ENCODE results near the gene MPHOSPH10.

MPHOSPH10 gene

GRCh38 chr2:71120195-71120594 is 10.2 kb upstream of the MPHOSPH10 start:
- TF ChIP-seq CTCF (IDR thresholded peaks at IDR 0.05; ENCODE audit: control insufficient read depth, extremely low read depth, insufficient read depth): no peak
- no peak for DNase-seq (ENCODE audit: low read depth)
- H3K4me3 ChIP-seq (ENCODE audit: low read depth, low read length): no peak overlapping the region

- no peak for DNase-seq (ENCODE audit: low read depth)
- TF ChIP-seq CTCF (IDR thresholded peaks at IDR 0.05; ENCODE audit: control insufficient read depth, extremely low read depth, insufficient read depth): no peak
- H3K4me3 ChIP-seq (ENCODE audit: low read depth, low read length): no peak overlapping the region
These were observed 9.0 kb upstream of the MPHOSPH10 start for GRCh38 chr2:71121479-71121878.

- H3K4me3 ChIP-seq (ENCODE audit: low read depth, low read length): no peak overlapping the region
- no peak for TF ChIP-seq CTCF (IDR thresholded peaks at IDR 0.05; ENCODE audit: control insufficient read depth, extremely low read depth, insufficient read depth)
- DNase-seq (ENCODE audit: low read depth): no peak
These were observed 7.8 kb upstream of the MPHOSPH10 start for GRCh38 chr2:71122387-71123298.

- TF ChIP-seq CTCF (IDR thresholded peaks at IDR 0.05; ENCODE audit: control insufficient read depth, extremely low read depth, insufficient read depth): no peak
- no peak overlapping the region for H3K4me3 ChIP-seq (ENCODE audit: low read depth, low read length)
- no peak for DNase-seq (ENCODE audit: low read depth)
These were observed 4.7 kb upstream of the MPHOSPH10 start for GRCh38 chr2:71125506-71126294.

GRCh38 chr2:71126957-71127356 is 3.5 kb upstream of the MPHOSPH10 start:
- no peak overlapping the region for H3K4me3 ChIP-seq (ENCODE audit: low read depth, low read length)
- no peak for TF ChIP-seq CTCF (IDR thresholded peaks at IDR 0.05; ENCODE audit: control insufficient read depth, extremely low read depth, insufficient read depth)
- DNase-seq (ENCODE audit: low read depth): no peak

- TF ChIP-seq CTCF (IDR thresholded peaks at IDR 0.05; ENCODE audit: control insufficient read depth, extremely low read depth, insufficient read depth): no peak
- DNase-seq (ENCODE audit: low read depth): peak; percentile 74
- peak overlapping the region; percentile 72 for H3K4me3 ChIP-seq (ENCODE audit: low read depth, low read length)
These were observed 1.1 kb upstream of the MPHOSPH10 start for GRCh38 chr2:71129114-71129901.

Measured in LNCaP clone FGC (cell line).